ENCODE measurements around the gene WRAP53.

WRAP53 gene

DNA sequence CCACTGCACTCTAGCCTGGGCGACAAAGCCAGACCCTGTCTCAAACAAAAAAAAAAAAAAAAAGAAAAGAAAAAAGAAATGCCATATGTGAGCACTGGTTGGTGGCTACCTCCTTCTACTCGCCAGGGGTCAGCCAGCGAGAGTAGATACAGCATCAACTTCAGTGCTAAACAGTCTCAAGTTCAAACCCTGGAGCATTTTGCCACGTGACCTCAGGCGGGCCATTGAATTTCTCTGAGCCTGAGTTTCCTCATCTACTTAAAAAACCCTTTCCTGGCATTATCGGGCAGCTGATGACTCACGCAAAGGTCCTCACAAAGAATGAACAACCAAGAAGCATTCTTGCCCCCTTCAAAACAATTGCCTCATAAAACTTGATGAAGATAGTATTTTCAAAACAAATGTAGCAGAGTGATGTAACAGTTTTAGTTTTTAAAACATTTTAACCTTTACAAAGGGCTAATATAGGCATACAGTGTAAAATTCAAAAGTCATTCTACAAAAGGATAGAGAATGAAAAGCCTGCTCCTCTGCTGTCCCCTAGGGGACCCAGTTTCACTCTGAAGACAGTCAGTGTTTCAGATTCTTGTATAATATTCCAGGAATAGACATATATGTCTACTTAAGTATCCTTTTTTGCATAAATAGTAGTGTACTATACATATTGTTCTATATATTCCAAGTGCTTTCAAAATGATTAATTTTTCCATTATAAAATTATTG, 57.6 kb downstream of the WRAP53 start:
- no CpG with 5 or more reads among the region's 7 CpGs for WGBS (ENCODE audit: extremely low coverage, insufficient coverage, insufficient read length)
- Histone ChIP-seq H4K91ac (ENCODE audit: low read depth, low read length) (no peak overlapping the region), H2BK12ac (ENCODE audit: low read length) (no peak overlapping the region), H3K79me1 (ENCODE audit: low read length) (peaks cover 3% of the 10 kb centered on the region), H3K79me2 (ENCODE audit: control insufficient read depth, insufficient read depth, low read length, poor library complexity) (no peaks in the 10 kb centered on the region), H3K36me3 (ENCODE audit: control insufficient read depth in 1 of 2, insufficient read depth in 2 of 2, low read length in 2 of 2) (no peaks in the 10 kb centered on the region), H3K4ac (ENCODE audit: low read depth, low read length) (no peak overlapping the region), H3K27ac (ENCODE audit: low read depth, low read length) (no peak overlapping the region), H3K27me3 (ENCODE audit: insufficient read depth, low read length) (no peaks in the 10 kb centered on the region), H3K9me3 (ENCODE audit: insufficient read depth, low read depth, low read length) (peaks cover 2% of the 10 kb centered on the region), H3K9ac (ENCODE audit: low read length) (no peak overlapping the region), H2BK120ac (ENCODE audit: insufficient read depth, low read length, poor library complexity) (no peak overlapping the region), H2BK5ac (ENCODE audit: low read depth, low read length, poor library complexity) (no peak overlapping the region), H2AK5ac (ENCODE audit: low read length) (no peak overlapping the region), H2AFZ (ENCODE audit: insufficient read depth, low read length, poor library complexity) (no peak overlapping the region), H3K18ac (ENCODE audit: low read length) (no peak overlapping the region), H4K12ac (ENCODE audit: low read depth, low read length) (no peak overlapping the region), H3K14ac (ENCODE audit: low read length) (no peak overlapping the region), H3K4me2 (ENCODE audit: low read length) (no peak overlapping the region), H4K8ac (ENCODE audit: low read depth, low read length) (no peak overlapping the region), H3K4me1 (ENCODE audit: control insufficient read depth in 1 of 2, insufficient read depth in 2 of 2, low read length in 2 of 2) (peaks cover 0 to 7% of the 10 kb centered on the region in 2 experiments), H3K4me3 (ENCODE audit: low read depth, low read length) (no peak overlapping the region), H3K23ac (ENCODE audit: low read length) (no peak overlapping the region)
- DNase-seq = peak; percentile 66 to 75

GRCh38 chr17:7747635-7748071, 59.4 kb downstream of the WRAP53 start:
- no peak overlapping the region for H3K4me3 ChIP-seq (ENCODE audit: low read depth, low read length)
- peak overlapping the region; percentile 2 for H3K4me2 ChIP-seq (ENCODE audit: low read length)
- no peak overlapping the region for H3K27ac ChIP-seq (ENCODE audit: low read depth, low read length)
- no peak overlapping the region for H3K18ac ChIP-seq (ENCODE audit: low read length)
- WGBS (ENCODE audit: extremely low coverage, insufficient coverage, insufficient read length) = no CpG with 5 or more reads among the region's 4 CpGs
- peaks cover 0 to 7% of the 10 kb centered on the region in 2 experiments for H3K4me1 ChIP-seq (ENCODE audit: control insufficient read depth in 1 of 2, insufficient read depth in 2 of 2, low read length in 2 of 2)
- H3K23ac ChIP-seq (ENCODE audit: low read length) = no peak overlapping the region
- no peak overlapping the region for H2AFZ ChIP-seq (ENCODE audit: insufficient read depth, low read length, poor library complexity)
- no peak overlapping the region for H2BK5ac ChIP-seq (ENCODE audit: low read depth, low read length, poor library complexity)
- DNase-seq = peak; percentile 37 to 82
- no peak overlapping the region for H3K9ac ChIP-seq (ENCODE audit: low read length)
- H3K4ac ChIP-seq (ENCODE audit: low read depth, low read length) = no peak overlapping the region
- no peaks in the 10 kb centered on the region for H3K36me3 ChIP-seq (ENCODE audit: control insufficient read depth in 1 of 2, insufficient read depth in 2 of 2, low read length in 2 of 2)
- H3K9me3 ChIP-seq (ENCODE audit: insufficient read depth, low read depth, low read length) = peaks cover 2% of the 10 kb centered on the region
- no peak overlapping the region for H4K12ac ChIP-seq (ENCODE audit: low read depth, low read length)
- H3K14ac ChIP-seq (ENCODE audit: low read length) = no peak overlapping the region
- no peak overlapping the region for H4K8ac ChIP-seq (ENCODE audit: low read depth, low read length)
- H3K27me3 ChIP-seq (ENCODE audit: insufficient read depth, low read length) = no peaks in the 10 kb centered on the region
- peaks cover 3% of the 10 kb centered on the region for H3K79me1 ChIP-seq (ENCODE audit: low read length)
- H2AK5ac ChIP-seq (ENCODE audit: low read length) = no peak overlapping the region
- no peak overlapping the region for H2BK12ac ChIP-seq (ENCODE audit: low read length)
- H3K79me2 ChIP-seq (ENCODE audit: control insufficient read depth, insufficient read depth, low read length, poor library complexity) = no peaks in the 10 kb centered on the region
- no peak overlapping the region for H2BK120ac ChIP-seq (ENCODE audit: insufficient read depth, low read length, poor library complexity)
- H4K91ac ChIP-seq (ENCODE audit: low read depth, low read length) = no peak overlapping the region

- Histone ChIP-seq H3K9me3 (ENCODE audit: insufficient read depth, low read depth, low read length) (peaks cover 2% of the 10 kb centered on the region), H3K79me2 (ENCODE audit: control insufficient read depth, insufficient read depth, low read length, poor library complexity) (no peaks in the 10 kb centered on the region), H2BK5ac (ENCODE audit: low read depth, low read length, poor library complexity) (no peak overlapping the region), H2BK12ac (ENCODE audit: low read length) (no peak overlapping the region), H3K27me3 (ENCODE audit: insufficient read depth, low read length) (no peaks in the 10 kb centered on the region), H3K14ac (ENCODE audit: low read length) (no peak overlapping the region), H4K8ac (ENCODE audit: low read depth, low read length) (no peak overlapping the region), H3K79me1 (ENCODE audit: low read length) (peaks cover 3% of the 10 kb centered on the region), H3K18ac (ENCODE audit: low read length) (no peak overlapping the region), H2AK5ac (ENCODE audit: low read length) (no peak overlapping the region), H3K27ac (ENCODE audit: low read depth, low read length) (no peak overlapping the region), H3K4me3 (ENCODE audit: low read depth, low read length) (no peak overlapping the region), H4K12ac (ENCODE audit: low read depth, low read length) (no peak overlapping the region), H3K9ac (ENCODE audit: low read length) (no peak overlapping the region), H3K23ac (ENCODE audit: low read length) (no peak overlapping the region), H3K36me3 (ENCODE audit: control insufficient read depth in 1 of 2, insufficient read depth in 2 of 2, low read length in 2 of 2) (no peaks in the 10 kb centered on the region), H2BK120ac (ENCODE audit: insufficient read depth, low read length, poor library complexity) (no peak overlapping the region), H3K4ac (ENCODE audit: low read depth, low read length) (no peak overlapping the region), H2AFZ (ENCODE audit: insufficient read depth, low read length, poor library complexity) (no peak overlapping the region), H4K91ac (ENCODE audit: low read depth, low read length) (no peak overlapping the region), H3K4me1 (ENCODE audit: control insufficient read depth in 1 of 2, insufficient read depth in 2 of 2, low read length in 2 of 2) (peaks cover 0 to 7% of the 10 kb centered on the region in 2 experiments), H3K4me2 (ENCODE audit: low read length) (peak overlapping the region; percentile 2)
- DNase-seq = no peak
- WGBS (ENCODE audit: extremely low coverage, insufficient coverage, insufficient read length) = no CpG with 5 or more reads among the region's 10 CpGs
These were observed 59.9 kb downstream of the WRAP53 start for GRCh38 chr17:7748076-7748775.

DNA sequence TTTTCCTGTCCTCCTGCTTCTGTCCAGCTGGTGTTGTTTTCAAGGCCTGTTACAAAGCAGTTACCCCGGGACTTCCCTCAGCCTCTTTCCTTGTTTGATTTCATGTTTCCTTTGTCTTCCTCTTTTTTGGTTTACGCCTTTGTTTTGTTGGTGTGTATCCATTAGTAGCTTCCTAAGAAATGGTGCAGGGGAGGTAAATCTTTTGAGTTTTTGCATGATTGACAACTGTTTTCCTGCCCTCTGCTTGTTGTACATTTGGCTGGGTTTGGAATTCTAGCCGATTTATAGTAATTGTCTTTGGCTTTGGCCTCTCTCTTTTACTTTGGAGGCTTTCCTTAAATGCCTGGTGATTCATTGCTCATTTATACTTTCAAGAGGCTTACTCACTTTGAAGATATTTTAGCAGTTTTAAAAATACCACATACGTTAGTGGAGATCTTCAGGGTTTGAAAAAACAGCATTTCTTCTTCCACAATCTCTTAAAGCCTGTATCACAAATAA, 62.1 kb downstream of the WRAP53 start:
- Histone ChIP-seq H3K9ac (ENCODE audit: low read length) (no peak overlapping the region), H3K4ac (ENCODE audit: low read depth, low read length) (no peak overlapping the region), H3K27me3 (ENCODE audit: insufficient read depth, low read length) (no peaks in the 10 kb centered on the region), H2BK5ac (ENCODE audit: low read depth, low read length, poor library complexity) (no peak overlapping the region), H3K4me3 (ENCODE audit: low read depth, low read length) (no peak overlapping the region), H2BK120ac (ENCODE audit: insufficient read depth, low read length, poor library complexity) (no peak overlapping the region), H3K14ac (ENCODE audit: low read length) (no peak overlapping the region), H4K91ac (ENCODE audit: low read depth, low read length) (no peak overlapping the region), H3K4me2 (ENCODE audit: low read length) (no peak overlapping the region), H3K4me1 (ENCODE audit: control insufficient read depth in 1 of 2, insufficient read depth in 2 of 2, low read length in 2 of 2) (peaks cover 0 to 7% of the 10 kb centered on the region in 2 experiments), H3K18ac (ENCODE audit: low read length) (no peak overlapping the region), H2AK5ac (ENCODE audit: low read length) (no peak overlapping the region), H3K79me2 (ENCODE audit: control insufficient read depth, insufficient read depth, low read length, poor library complexity) (no peaks in the 10 kb centered on the region), H3K36me3 (ENCODE audit: control insufficient read depth in 1 of 2, insufficient read depth in 2 of 2, low read length in 2 of 2) (no peaks in the 10 kb centered on the region), H3K79me1 (ENCODE audit: low read length) (peaks cover 3% of the 10 kb centered on the region), H3K23ac (ENCODE audit: low read length) (no peak overlapping the region), H2AFZ (ENCODE audit: insufficient read depth, low read length, poor library complexity) (no peak overlapping the region), H2BK12ac (ENCODE audit: low read length) (no peak overlapping the region), H4K8ac (ENCODE audit: low read depth, low read length) (no peak overlapping the region), H3K27ac (ENCODE audit: low read depth, low read length) (no peak overlapping the region), H4K12ac (ENCODE audit: low read depth, low read length) (no peak overlapping the region), H3K9me3 (ENCODE audit: insufficient read depth, low read depth, low read length) (peaks cover 3% of the 10 kb centered on the region)
- no CpG with 5 or more reads among the region's 4 CpGs for WGBS (ENCODE audit: extremely low coverage, insufficient coverage, insufficient read length)
- peak; percentile 28 to 80 for DNase-seq
